Activated CD4-positive, alpha-beta T cell treated with anti-CD3 and anti-CD28 coated beads, Interleukin-2, amount 50 U/mL, for 24 hours (primary cell): Measurements from ENCODE around the gene TUNAR.

Experiments used
- DNase-seq, 2 donors: peaks; one replicate each; pipeline ENCODE4 v3.0.0-alpha.2; 2020; ENCODE audit warnings: low read depth in 1 of 2, low spot score in 1 of 2

Gene TUNAR

GRCh38 chr14:95871531-95871930 lies 5.1 kb upstream of the TUNAR start:
- no peak for DNase-seq

GRCh38 chr14:95872777-95873176 lies 3.9 kb upstream of the TUNAR start:
- no peak for DNase-seq

- DNase-seq: no peak
These were observed 536 bp upstream of the TUNAR start for GRCh38 chr14:95875831-95876760.

GRCh38 chr14:95877633-95878032 lies 1.0 kb downstream of the TUNAR start:
- DNase-seq: no peak

GRCh38 chr14:95884377-95884776 lies 7.7 kb downstream of the TUNAR start:
- no peak for DNase-seq

GRCh38 chr14:95885278-95885677 lies 8.6 kb downstream of the TUNAR start:
- no peak for DNase-seq

GRCh38 chr14:95885866-95886265 lies 9.2 kb downstream of the TUNAR start:
- no peak for DNase-seq

- DNase-seq: no peak
These were observed 9.9 kb downstream of the TUNAR start for GRCh38 chr14:95886366-95887056.

- DNase-seq: no peak
These were observed 10.7 kb downstream of the TUNAR start for GRCh38 chr14:95887351-95887750.

GRCh38 chr14:95889236-95889979 lies 12.8 kb downstream of the TUNAR start:
- DNase-seq: no peak

GRCh38 chr14:95891742-95892141 lies 15.1 kb downstream of the TUNAR start:
- no peak for DNase-seq

GRCh38 chr14:95892142-95892541 lies 15.5 kb downstream of the TUNAR start:
- DNase-seq: no peak

GRCh38 chr14:95895720-95896119 lies 19.1 kb downstream of the TUNAR start:
- DNase-seq: no peak

- DNase-seq: no peak
These were observed 20.0 kb downstream of the TUNAR start for GRCh38 chr14:95896498-95897135.

GRCh38 chr14:95897280-95897679 lies 20.6 kb downstream of the TUNAR start:
- DNase-seq: no peak

- DNase-seq: no peak
These were observed 24.4 kb downstream of the TUNAR start for GRCh38 chr14:95901054-95901453.

GRCh38 chr14:95902273-95902826 lies 25.7 kb downstream of the TUNAR start:
- no peak for DNase-seq

- DNase-seq: no peak
These were observed 26.5 kb downstream of the TUNAR start for GRCh38 chr14:95903165-95903564.

GRCh38 chr14:95903616-95904107 lies 27.0 kb downstream of the TUNAR start:
- DNase-seq: no peak

GRCh38 chr14:95906591-95906990 lies 30.0 kb downstream of the TUNAR start:
- DNase-seq: no peak

GRCh38 chr14:95910628-95911027 lies 34.0 kb downstream of the TUNAR start:
- no peak for DNase-seq
